Neural cell (in vitro differentiated cells): ENCODE results near the gene RETSAT.

ENCODE experiments used
- EP300 ChIP-seq: fragments of 450-650 bp; conservative IDR thresholded peaks from 2 replicates; pipeline ENCODE4 v1.6.1; 2014; ENCODE audit warnings: antibody characterized with exemption, mild to moderate bottlenecking, moderate library complexity; ENCODE audit not compliant: poor library complexity, severe bottlenecking
- EZH2 ChIP-seq: fragments of 200-600, 300-800 bp; shearing (Covaris generic), sonication (generic); IDR thresholded peaks from 2 replicates; pipeline ENCODE4 v1.6.1; 2014; ENCODE audit warnings: antibody characterized with exemption, low read length, borderline replicate concordance, mild to moderate bottlenecking; ENCODE audit not compliant: insufficient read depth, poor library complexity, severe bottlenecking
- POLR2AphosphoS5 ChIP-seq: IDR thresholded peaks from 2 replicates; pipeline ENCODE4 v1.6.1; 2012
- TAF1 ChIP-seq: IDR thresholded peaks from 2 replicates; pipeline ENCODE4 v1.6.1; 2012; ENCODE audit warnings: low read depth
- TF ChIP-seq, protein P1 (sequence below): fragments of 450-650 bp; IDR thresholded peaks from 2 replicates; pipeline ENCODE4 v1.5.1; 2014; ENCODE audit warnings: antibody characterized with exemption, mild to moderate bottlenecking, moderate library complexity; ENCODE audit not compliant: poor library complexity, severe bottlenecking
- TF ChIP-seq, protein P2 (sequence below): IDR thresholded peaks from 2 replicates; pipeline ENCODE4 v1.6.1; 2012; ENCODE audit warnings: borderline replicate concordance

DNA sequence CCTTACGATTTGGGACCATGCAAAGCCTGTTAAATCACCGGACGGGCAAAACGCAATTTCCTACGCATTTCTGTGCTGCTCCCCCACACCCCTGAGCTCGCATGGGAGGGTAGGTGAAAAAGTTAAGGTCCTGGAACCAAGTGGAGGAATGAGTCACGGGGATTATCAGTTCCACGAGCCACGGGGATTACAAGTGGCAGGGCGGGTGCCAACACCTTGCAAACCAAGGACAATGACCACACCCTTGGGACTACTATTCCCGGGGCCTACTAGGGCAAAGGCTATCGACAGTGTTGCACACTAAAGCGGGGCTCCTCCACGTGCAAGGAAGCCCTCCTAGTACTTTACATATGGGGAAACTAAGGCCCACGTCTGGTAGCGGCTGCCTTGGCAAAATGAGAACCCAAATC is 447 bp downstream of the RETSAT start:
- no peak for TF ChIP-seq EZH2
- TF ChIP-seq, protein P1, sequence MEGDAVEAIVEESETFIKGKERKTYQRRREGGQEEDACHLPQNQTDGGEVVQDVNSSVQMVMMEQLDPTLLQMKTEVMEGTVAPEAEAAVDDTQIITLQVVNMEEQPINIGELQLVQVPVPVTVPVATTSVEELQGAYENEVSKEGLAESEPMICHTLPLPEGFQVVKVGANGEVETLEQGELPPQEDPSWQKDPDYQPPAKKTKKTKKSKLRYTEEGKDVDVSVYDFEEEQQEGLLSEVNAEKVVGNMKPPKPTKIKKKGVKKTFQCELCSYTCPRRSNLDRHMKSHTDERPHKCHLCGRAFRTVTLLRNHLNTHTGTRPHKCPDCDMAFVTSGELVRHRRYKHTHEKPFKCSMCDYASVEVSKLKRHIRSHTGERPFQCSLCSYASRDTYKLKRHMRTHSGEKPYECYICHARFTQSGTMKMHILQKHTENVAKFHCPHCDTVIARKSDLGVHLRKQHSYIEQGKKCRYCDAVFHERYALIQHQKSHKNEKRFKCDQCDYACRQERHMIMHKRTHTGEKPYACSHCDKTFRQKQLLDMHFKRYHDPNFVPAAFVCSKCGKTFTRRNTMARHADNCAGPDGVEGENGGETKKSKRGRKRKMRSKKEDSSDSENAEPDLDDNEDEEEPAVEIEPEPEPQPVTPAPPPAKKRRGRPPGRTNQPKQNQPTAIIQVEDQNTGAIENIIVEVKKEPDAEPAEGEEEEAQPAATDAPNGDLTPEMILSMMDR: no peak
- no peak for TF ChIP-seq TAF1
- TF ChIP-seq POLR2AphosphoS5: no peak
- TF ChIP-seq, protein P2, sequence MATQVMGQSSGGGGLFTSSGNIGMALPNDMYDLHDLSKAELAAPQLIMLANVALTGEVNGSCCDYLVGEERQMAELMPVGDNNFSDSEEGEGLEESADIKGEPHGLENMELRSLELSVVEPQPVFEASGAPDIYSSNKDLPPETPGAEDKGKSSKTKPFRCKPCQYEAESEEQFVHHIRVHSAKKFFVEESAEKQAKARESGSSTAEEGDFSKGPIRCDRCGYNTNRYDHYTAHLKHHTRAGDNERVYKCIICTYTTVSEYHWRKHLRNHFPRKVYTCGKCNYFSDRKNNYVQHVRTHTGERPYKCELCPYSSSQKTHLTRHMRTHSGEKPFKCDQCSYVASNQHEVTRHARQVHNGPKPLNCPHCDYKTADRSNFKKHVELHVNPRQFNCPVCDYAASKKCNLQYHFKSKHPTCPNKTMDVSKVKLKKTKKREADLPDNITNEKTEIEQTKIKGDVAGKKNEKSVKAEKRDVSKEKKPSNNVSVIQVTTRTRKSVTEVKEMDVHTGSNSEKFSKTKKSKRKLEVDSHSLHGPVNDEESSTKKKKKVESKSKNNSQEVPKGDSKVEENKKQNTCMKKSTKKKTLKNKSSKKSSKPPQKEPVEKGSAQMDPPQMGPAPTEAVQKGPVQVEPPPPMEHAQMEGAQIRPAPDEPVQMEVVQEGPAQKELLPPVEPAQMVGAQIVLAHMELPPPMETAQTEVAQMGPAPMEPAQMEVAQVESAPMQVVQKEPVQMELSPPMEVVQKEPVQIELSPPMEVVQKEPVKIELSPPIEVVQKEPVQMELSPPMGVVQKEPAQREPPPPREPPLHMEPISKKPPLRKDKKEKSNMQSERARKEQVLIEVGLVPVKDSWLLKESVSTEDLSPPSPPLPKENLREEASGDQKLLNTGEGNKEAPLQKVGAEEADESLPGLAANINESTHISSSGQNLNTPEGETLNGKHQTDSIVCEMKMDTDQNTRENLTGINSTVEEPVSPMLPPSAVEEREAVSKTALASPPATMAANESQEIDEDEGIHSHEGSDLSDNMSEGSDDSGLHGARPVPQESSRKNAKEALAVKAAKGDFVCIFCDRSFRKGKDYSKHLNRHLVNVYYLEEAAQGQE: no peak
- no peak for TF ChIP-seq EP300
